MCF 10A (cell line): ENCODE measurements around the gene FOS. TPM values are rescaled to one million over a fixed set of nuclear protein-coding genes. Genes with fewer than 3 reads are reported as not detected.
A peak's percentile ranks its signal among the peaks of the same experiment; 100 is the strongest.

Experiments used
- Bru-seq: library from RNA; stranded (reverse); fragments of 400-500 nt; gene quantifications from one replicate; lab custom pipeline; 2021; lab: Mats Ljungman, UMichigan
- BruChase-seq, 2 experiments: library from RNA; stranded (reverse); fragments of 400-500 nt; gene quantifications; one replicate each; lab custom pipeline; 2021; lab: Mats Ljungman, UMichigan
- BruUV-seq: library from RNA; stranded (reverse); fragments of 400-500 nt; replicated peaks from 2 replicates; lab custom pipeline; 2021; lab: Mats Ljungman, UMichigan
- CTCF ChIA-PET: fragments of 300-600 bp; sonication (Branson Sonifier 250); formaldehyde crosslinking; extraction: SDS; loops from one replicate; lab custom pipeline; 2021; ENCODE audit warnings: antibody characterized with exemption, inconsistent platforms; lab: Yijun Ruan, JAX
- POLR2A ChIA-PET: fragments of 300-600, 350-650 bp; sonication (Branson Sonifier 250); formaldehyde crosslinking; extraction: SDS; loops from one replicate; lab custom pipeline; 2020; ENCODE audit warnings: antibody characterized with exemption, inconsistent platforms; lab: Yijun Ruan, JAX
- DNase-seq: peaks from one replicate; pipeline ENCODE4 v3.0.0-alpha.2; 2018; ENCODE audit not compliant: unreplicated experiment
- H3K27ac Mint-ChIP-seq: one replicate; pipeline ENCODE4 v1.8.0; 2022; ENCODE audit warnings: mild to moderate bottlenecking, low read depth, mixed read lengths; ENCODE audit not compliant: unreplicated experiment
- H3K27me3 Mint-ChIP-seq: one replicate; pipeline ENCODE4 v1.8.0; 2022; ENCODE audit warnings: mixed read lengths; ENCODE audit not compliant: insufficient read depth, unreplicated experiment
- H3K36me3 Mint-ChIP-seq: one replicate; pipeline ENCODE4 v1.8.0; 2022; ENCODE audit warnings: mild to moderate bottlenecking, moderate library complexity, mixed read lengths; ENCODE audit not compliant: insufficient read depth, unreplicated experiment
- H3K4me1 Mint-ChIP-seq: one replicate; pipeline ENCODE4 v1.8.0; 2022; ENCODE audit warnings: mixed read lengths; ENCODE audit not compliant: insufficient read depth, unreplicated experiment
- H3K4me3 Mint-ChIP-seq: one replicate; pipeline ENCODE4 v1.8.0; 2022; ENCODE audit warnings: mild to moderate bottlenecking, moderate library complexity, mixed read lengths; ENCODE audit not compliant: unreplicated experiment
- H3K9me3 Mint-ChIP-seq: one replicate; pipeline ENCODE4 v1.8.0; 2022; ENCODE audit warnings: mixed read lengths; ENCODE audit not compliant: unreplicated experiment
- intact Hi-C: fragments of 100-400 bp; cut with micrococcal nuclease; formaldehyde crosslinking; loops from 2 replicates; pipeline ENCODE4 v1.14.1; 2022
- long read RNA-seq: library from polyadenylated mRNA; stranded (forward); transcript quantifications from one replicate; pipeline ENCODE4 v2.0.0, GENCODE V29; 2022
- total RNA-seq: library from RNA; stranded (reverse); gene quantifications from 2 replicates; pipeline ENCODE4 v1.2.3, GENCODE V29; 2022
- TF ChIP-seq, protein P1 (sequence below): fragments of 200-600 bp; IDR thresholded peaks from one replicate; pipeline ENCODE4 v1.8.0; 2022; ENCODE audit warnings: antibody characterized with exemption, mild to moderate bottlenecking; ENCODE audit not compliant: unreplicated experiment

The FOS gene
- total RNA-seq (73.1 and 139 TPM in 2 replicates), Bru-seq, nascent RNA (percentile 99 among the genes with signal in this experiment), BruChase-seq, experiment 1, labeled RNA remaining after a 6-hour chase (percentile 79 among the genes with signal in this experiment), BruChase-seq, experiment 2, labeled RNA remaining after a 2-hour chase (percentile 84 among the genes with signal in this experiment)
- long read RNA-seq, transcript FOS-201 (4 exons, 2,158 nt) = major isoform, 112 of 128 reads
- long read RNA-seq, partial matches to known transcripts = 0 of 128 reads
- long read RNA-seq, other reads (novel, unspliced or antisense) = 10 of 128 reads

- peak; percentile 95 for DNase-seq
- intact Hi-C loops = loop anchor here (1.0 to 5.0 kb wide), 5 partner anchors 17 to 146 kb away; no protein-coding TSS in a partner anchor
- TF ChIP-seq, protein P1, sequence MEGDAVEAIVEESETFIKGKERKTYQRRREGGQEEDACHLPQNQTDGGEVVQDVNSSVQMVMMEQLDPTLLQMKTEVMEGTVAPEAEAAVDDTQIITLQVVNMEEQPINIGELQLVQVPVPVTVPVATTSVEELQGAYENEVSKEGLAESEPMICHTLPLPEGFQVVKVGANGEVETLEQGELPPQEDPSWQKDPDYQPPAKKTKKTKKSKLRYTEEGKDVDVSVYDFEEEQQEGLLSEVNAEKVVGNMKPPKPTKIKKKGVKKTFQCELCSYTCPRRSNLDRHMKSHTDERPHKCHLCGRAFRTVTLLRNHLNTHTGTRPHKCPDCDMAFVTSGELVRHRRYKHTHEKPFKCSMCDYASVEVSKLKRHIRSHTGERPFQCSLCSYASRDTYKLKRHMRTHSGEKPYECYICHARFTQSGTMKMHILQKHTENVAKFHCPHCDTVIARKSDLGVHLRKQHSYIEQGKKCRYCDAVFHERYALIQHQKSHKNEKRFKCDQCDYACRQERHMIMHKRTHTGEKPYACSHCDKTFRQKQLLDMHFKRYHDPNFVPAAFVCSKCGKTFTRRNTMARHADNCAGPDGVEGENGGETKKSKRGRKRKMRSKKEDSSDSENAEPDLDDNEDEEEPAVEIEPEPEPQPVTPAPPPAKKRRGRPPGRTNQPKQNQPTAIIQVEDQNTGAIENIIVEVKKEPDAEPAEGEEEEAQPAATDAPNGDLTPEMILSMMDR = no peak
- peaks cover 31% of the 10 kb centered on the region for H3K4me1 Mint-ChIP-seq
- CTCF ChIA-PET = interaction anchor here (0.5 to 0.7 kb wide), 3 partner anchors 37 to 147 kb away, joined by 3 to 5 read pairs (median 4); no protein-coding TSS in a partner anchor
- no peaks in the 10 kb centered on the region for H3K9me3 Mint-ChIP-seq
- POLR2A ChIA-PET = interaction anchor here (0.6 to 8.8 kb wide), 31 partner anchors 11 to 316 kb away, joined by 3 to 402 read pairs (median 6); partner anchors contain the start of genes JDP2, NEK9 and ZC2HC1C
- H3K36me3 Mint-ChIP-seq = peaks cover 55% of the 10 kb centered on the region
- peak within 1 kb of the TSS; percentile 88 for H3K4me3 Mint-ChIP-seq
- H3K27me3 Mint-ChIP-seq = peaks cover 11% of the 10 kb centered on the region
- peak within 1 kb of the TSS; percentile 99 for H3K27ac Mint-ChIP-seq
- BruUV-seq = no TSS peak
Observed at GRCh38 chr14:75278422-75279152, at the start of gene FOS. TSS of gene FOS (plus strand) at chr14:75278828. CDS start at chr14:75278983, 155 bp downstream.

- Mint-ChIP-seq H3K36me3 (no peaks in the 10 kb centered on the region), H3K27me3 (no peaks in the 10 kb centered on the region), H3K4me1 (peaks cover 43% of the 10 kb centered on the region), H3K27ac (peak overlapping the region; percentile 94), H3K4me3 (peak overlapping the region; percentile 11), H3K9me3 (no peaks in the 10 kb centered on the region)
- DNase-seq = peak; percentile 40
- BruUV-seq = TSS peak; percentile 70
- TF ChIP-seq, protein P1 = no peak
- ChIA-PET POLR2A (interaction anchor here (0.6 to 6.4 kb wide), 27 partner anchors 7 to 106 kb away, joined by 3 to 49 read pairs (median 4); partner anchors contain the start of genes FOS, NEK9 and TMED10), CTCF (interaction anchor here (0.6 to 2.4 kb wide), 11 partner anchors 12 to 69 kb away, joined by 3 to 11 read pairs (median 4); no protein-coding TSS in a partner anchor)
- intact Hi-C loops = loop anchor here (1.0 to 2.0 kb wide), 4 partner anchors 25 to 82 kb away; partner anchors contain the start of gene FOS
Observed at GRCh38 chr14:75229661-75230139, 48.9 kb upstream of the FOS start.

DNA sequence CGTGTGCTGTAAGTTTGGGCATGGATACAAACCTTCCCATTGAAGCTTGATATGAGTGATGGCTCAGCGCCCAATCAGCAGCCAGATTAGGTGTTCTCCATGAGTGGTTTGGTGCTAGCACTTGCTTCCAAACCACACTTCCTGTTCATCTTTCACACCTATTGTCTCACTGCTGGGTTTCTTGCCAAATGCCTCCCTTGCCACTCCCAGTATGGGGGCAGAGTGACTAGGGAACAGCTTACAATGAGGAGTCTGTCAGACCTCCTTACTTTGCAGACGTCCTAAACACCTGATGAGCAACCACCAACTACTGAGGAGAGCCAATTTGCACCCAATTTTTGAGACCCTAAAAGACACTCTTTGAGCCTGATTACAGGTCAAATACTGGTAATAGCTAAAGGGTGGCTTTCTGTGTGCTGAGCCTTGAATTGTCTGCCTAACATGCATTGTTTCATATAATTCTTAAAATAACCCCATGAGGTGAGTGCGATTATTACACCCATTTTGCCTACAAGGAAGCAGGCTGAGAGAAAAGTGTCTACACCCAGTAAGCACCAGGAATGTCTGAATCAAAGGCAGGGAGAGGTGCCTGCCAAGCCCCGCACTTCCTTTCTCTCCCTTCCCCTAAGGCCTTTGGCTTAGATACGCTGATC, 48.4 kb upstream of the FOS start:
- CTCF ChIA-PET = interaction anchor here (0.6 to 2.4 kb wide), 12 partner anchors 12 to 68 kb away, joined by 3 to 11 read pairs (median 4); no protein-coding TSS in a partner anchor
- intact Hi-C loops = loop anchor here (1.0 to 2.0 kb wide), 4 partner anchors 25 to 83 kb away; partner anchors contain the start of gene FOS
- Mint-ChIP-seq H3K4me3 (peak overlapping the region; percentile 45), H3K27ac (peak overlapping the region; percentile 94), H3K9me3 (no peaks in the 10 kb centered on the region), H3K27me3 (no peaks in the 10 kb centered on the region), H3K4me1 (peaks cover 44% of the 10 kb centered on the region), H3K36me3 (no peaks in the 10 kb centered on the region)
- BruUV-seq = TSS peak; percentile 86
- POLR2A ChIA-PET = interaction anchor here (0.7 to 6.4 kb wide), 27 partner anchors 8 to 106 kb away, joined by 3 to 49 read pairs (median 4); partner anchors contain the start of genes FOS, NEK9 and TMED10
- TF ChIP-seq, protein P1 = peak; percentile 29
- peak; percentile 98 for DNase-seq
